Measurements from ENCODE around the gene RPS15.

- TF ChIP-seq CTCF (IDR thresholded peaks at IDR 0.05; ENCODE audit: low read length) (no peak), EZH2 (IDR thresholded peaks at IDR 0.05; ENCODE audit: borderline replicate concordance, low read length) (no peak)
Measured at GRCh38 chr19:1396768-1397679, 41.2 kb upstream of the RPS15 start.
